ENCODE data around the gene ECHS1. TPM values are rescaled to one million over a fixed set of nuclear protein-coding genes. Genes with fewer than 3 reads are reported as not detected.

ECHS1 gene
- total and polyA plus RNA-seq, 9 donors, result 27.2 to 102 (median 68.9) TPM

DNA sequence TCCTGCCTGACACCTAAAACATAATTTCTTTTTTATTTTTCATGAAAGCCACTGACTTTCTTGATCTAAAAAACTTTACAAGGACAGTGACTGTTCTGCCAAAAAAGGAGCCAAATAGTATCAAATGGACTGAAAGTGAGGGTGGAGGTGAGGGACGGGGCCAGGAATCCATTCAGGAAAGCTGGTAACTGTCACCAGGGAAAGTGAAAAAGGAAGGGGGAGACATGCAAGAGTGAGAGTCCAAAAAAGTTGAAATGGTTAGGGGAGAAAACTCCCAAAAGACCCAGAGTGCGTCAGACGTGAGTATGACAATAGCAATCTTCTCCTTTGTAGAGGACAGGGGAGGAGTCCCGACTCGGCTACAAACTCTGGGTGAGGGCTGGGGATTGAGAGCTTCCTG lies 28.9 kb downstream of the ECHS1 start:
- H3K36me3 ChIP-seq, result no peaks in the 10 kb centered on the region
- intact Hi-C loops (cut with DNase I), result no loop called here
- TF ChIP-seq EP300 (IDR thresholded peaks at IDR 0.05) (no peak), CTCF (IDR thresholded peaks at IDR 0.05) (no peak)
- no peak overlapping the region for H3K4me3 ChIP-seq
- no peaks in the 10 kb centered on the region for H3K4me1 ChIP-seq (ENCODE audit: insufficient read depth)
- H3K27ac ChIP-seq, result no peak overlapping the region
- WGBS, 3 donors, result 51 to 63% (median 62%) methylated on average over 5 of the region's 5 CpGs
- H3K27me3 ChIP-seq, result no peaks in the 10 kb centered on the region
- peaks cover 0 to 5% of the 10 kb centered on the region in 2 donors for H3K9me3 ChIP-seq
- DNase-seq, result no peak

GRCh38 chr10:133343558-133343957 lies 29.6 kb downstream of the ECHS1 start:
- no peaks in the 10 kb centered on the region for H3K36me3 ChIP-seq
- TF ChIP-seq POLR2A (IDR thresholded peaks at IDR 0.05) (no peak), CTCF (IDR thresholded peaks at IDR 0.05) (no peak), EP300 (IDR thresholded peaks at IDR 0.05) (no peak)
- no peaks in the 10 kb centered on the region for H3K27me3 ChIP-seq
- H3K4me3 ChIP-seq, result no peak overlapping the region
- H3K27ac ChIP-seq, result no peak overlapping the region
- peaks cover 0 to 5% of the 10 kb centered on the region in 2 donors for H3K9me3 ChIP-seq
- WGBS, 3 donors, result 39 to 53% (median 42%) methylated on average over 9 of the region's 9 CpGs
- no peaks in the 10 kb centered on the region for H3K4me1 ChIP-seq (ENCODE audit: insufficient read depth)
- intact Hi-C loops (cut with DNase I), result no loop called here
- DNase-seq, result no peak

DNA sequence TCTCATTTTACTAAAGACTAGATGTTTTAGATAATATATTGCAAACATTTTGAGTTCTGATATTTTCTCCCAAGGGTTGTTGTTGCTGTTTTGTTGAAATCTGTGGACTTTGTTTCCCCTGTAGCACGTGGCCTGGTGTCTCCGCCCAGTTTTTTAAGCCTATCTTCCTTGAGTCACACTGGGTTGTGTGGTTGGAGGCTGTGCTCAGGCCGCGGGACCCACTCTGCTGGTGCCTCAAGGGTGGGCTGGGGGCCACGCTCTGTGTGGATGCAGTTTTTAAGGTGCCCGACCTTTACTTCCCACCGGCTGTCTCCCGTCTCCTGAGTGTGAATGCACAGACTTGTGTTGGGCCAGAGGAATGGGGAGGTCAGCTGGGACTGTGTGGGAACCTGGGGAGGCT lies 30.2 kb downstream of the ECHS1 start:
- Histone ChIP-seq H3K4me1 (ENCODE audit: insufficient read depth) (no peaks in the 10 kb centered on the region), H3K9me3 (peaks cover 0 to 5% of the 10 kb centered on the region in 2 donors), H3K27ac (no peak overlapping the region), H3K36me3 (no peaks in the 10 kb centered on the region), H3K4me3 (no peak overlapping the region), H3K27me3 (no peaks in the 10 kb centered on the region)
- DNase-seq, result no peak
- TF ChIP-seq POLR2A (IDR thresholded peaks at IDR 0.05), result no peak
- no peak for TF ChIP-seq EP300 (IDR thresholded peaks at IDR 0.05)
- TF ChIP-seq CTCF (IDR thresholded peaks at IDR 0.05), result no peak
- 59 to 73% (median 61%) methylated on average over 8 of the region's 8 CpGs for WGBS, 3 donors
- intact Hi-C loops (cut with DNase I), result no loop called here

DNA sequence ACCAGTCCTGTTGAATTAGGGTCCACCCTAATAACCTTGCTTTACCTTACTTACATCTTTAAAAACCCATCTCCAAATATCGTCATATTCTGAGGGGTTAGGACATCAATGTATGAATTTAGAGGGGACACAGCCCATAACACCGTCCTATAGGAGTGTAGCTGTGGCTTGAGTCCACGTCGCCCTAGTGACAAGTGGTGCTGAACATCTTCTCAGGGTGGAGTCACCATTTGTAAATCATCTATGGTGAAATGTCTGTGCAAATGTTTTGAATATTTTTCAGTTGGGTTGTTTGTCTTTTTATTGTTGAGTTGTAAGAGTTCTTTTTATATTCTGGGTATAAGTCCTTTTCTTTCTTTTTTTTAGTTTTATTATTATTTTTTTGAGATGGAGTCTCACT lies 31.2 kb downstream of the ECHS1 start:
- Histone ChIP-seq H3K9me3 (peaks cover 0 to 5% of the 10 kb centered on the region in 2 donors), H3K4me3 (no peak overlapping the region), H3K27me3 (no peaks in the 10 kb centered on the region), H3K36me3 (no peaks in the 10 kb centered on the region), H3K4me1 (ENCODE audit: insufficient read depth) (no peaks in the 10 kb centered on the region), H3K27ac (no peak overlapping the region)
- intact Hi-C loops (cut with DNase I), result no loop called here
- TF ChIP-seq POLR2A (IDR thresholded peaks at IDR 0.05) (no peak), EP300 (IDR thresholded peaks at IDR 0.05) (no peak), CTCF (IDR thresholded peaks at IDR 0.05) (no peak)
- 79 to 87% (median 82%) methylated on average over 4 of the region's 4 CpGs for WGBS, 3 donors
- DNase-seq, result no peak
